Measurements from ENCODE around the gene TRAPPC10.

The TRAPPC10 gene, protein sequence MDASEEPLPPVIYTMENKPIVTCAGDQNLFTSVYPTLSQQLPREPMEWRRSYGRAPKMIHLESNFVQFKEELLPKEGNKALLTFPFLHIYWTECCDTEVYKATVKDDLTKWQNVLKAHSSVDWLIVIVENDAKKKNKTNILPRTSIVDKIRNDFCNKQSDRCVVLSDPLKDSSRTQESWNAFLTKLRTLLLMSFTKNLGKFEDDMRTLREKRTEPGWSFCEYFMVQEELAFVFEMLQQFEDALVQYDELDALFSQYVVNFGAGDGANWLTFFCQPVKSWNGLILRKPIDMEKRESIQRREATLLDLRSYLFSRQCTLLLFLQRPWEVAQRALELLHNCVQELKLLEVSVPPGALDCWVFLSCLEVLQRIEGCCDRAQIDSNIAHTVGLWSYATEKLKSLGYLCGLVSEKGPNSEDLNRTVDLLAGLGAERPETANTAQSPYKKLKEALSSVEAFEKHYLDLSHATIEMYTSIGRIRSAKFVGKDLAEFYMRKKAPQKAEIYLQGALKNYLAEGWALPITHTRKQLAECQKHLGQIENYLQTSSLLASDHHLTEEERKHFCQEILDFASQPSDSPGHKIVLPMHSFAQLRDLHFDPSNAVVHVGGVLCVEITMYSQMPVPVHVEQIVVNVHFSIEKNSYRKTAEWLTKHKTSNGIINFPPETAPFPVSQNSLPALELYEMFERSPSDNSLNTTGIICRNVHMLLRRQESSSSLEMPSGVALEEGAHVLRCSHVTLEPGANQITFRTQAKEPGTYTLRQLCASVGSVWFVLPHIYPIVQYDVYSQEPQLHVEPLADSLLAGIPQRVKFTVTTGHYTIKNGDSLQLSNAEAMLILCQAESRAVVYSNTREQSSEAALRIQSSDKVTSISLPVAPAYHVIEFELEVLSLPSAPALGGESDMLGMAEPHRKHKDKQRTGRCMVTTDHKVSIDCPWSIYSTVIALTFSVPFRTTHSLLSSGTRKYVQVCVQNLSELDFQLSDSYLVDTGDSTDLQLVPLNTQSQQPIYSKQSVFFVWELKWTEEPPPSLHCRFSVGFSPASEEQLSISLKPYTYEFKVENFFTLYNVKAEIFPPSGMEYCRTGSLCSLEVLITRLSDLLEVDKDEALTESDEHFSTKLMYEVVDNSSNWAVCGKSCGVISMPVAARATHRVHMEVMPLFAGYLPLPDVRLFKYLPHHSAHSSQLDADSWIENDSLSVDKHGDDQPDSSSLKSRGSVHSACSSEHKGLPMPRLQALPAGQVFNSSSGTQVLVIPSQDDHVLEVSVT

DNA sequence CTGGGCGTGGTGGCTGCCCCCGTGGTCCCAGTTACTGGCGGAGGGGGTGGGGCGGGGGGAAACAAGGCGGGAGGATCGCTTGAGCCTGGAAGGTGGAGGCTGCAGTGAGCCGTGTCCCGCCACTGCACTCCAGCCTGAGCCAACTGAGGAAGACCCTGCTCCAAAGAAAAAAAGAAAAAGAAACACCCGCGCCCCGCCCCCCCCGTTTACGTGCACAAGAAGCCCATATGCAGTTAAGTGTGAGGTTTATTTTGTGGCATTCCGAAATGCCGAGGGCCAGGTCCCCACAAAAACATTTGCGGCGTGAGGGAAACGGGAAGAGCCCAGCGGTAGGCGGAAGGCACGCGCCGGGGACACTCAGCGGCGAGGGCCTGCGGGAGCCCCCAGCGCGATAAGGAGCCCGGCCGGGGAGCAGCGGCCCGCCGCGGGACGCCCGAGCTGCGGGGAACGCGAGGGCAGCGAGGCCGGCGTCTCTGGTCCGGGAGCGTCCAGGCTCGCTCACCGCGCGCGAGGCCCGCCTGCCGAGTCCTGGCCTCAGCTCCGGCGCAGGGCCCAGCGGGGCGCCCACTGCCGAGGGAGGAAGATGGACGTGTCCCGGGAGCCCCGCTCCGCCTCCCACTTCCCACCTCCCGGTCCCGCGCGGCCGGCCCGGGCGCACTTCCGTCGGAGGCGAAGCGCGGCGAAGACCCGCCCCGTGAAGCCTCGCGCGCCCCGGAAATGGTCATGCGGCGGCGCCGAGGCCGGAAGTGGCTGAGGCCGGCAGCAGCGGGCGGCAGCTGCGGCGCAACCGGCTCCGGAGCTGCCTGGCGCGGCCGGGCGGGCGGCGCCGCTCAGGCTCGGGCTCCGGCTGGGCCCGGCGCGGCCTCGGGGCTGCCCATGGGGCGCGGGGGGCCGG is at the start of gene TRAPPC10:
Gene TRAPPC10 (plus strand): TSS at position 731 of the 895 bp plus-strand sequence. CDS start 185 bp downstream, outside the sequence.
- peak; percentile 98 for DNase-seq

DNA sequence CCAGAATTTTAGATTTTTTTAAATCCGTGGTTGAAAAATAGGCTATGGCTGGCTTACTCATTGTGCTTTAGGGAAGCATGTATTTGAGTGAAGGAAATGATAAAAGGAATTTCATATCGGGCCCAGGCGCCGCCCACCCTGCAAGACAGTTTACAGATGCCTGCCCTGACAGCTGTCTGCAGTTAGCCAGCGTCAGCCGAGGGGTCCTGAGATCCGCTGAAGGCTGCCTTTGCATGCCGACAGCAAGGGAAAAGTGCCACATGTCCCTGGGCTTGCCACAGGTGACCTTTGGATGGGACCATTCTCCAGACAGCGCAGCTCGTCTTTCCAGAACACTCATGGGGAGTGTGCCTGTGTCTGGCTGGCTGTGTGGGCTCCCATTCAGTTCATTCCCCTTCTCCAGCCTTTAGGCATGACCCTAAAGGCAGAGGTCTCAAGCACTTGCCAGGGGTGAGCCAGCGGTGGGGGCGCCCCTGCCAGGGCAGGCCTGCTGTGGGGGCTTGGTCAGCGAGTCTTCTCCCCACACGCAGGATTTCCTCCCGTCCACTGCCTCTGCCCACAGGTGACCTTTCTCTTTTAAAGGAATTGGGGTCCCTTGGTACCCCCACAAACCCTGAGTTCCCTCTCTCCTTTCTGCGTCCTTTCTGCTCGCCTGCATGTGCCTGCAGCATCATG is 46.1 kb upstream of the TRAPPC10 start:
- DNase-seq, result no peak

DNA sequence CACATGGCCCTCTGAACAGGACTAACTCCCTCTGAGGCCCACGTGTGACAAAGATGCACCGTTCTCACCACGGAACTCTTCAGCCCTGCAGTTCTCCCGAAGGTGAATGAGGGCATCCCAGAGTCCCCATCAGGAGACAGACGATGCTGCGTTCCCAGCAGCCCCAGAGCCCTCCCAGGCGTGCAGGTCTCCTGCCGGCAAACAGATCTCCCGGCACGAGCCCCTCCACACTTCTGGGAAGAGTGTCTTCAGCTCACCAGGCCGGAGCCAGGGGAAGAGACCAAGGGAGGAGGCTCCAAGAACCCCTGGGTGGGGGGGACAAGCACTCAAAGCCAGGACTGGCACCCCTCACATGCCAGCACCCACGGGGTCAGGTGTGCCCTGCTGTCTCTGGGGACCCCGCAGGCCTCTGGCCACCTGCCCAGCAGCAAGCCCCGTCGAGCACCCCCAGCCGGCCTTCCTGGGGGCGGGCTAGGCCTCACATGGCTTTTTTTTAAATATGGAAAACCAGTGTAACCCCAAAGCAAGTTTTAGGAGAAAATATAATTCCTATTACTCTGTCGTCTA is 45.1 kb upstream of the TRAPPC10 start:
- no peak for DNase-seq

DNA sequence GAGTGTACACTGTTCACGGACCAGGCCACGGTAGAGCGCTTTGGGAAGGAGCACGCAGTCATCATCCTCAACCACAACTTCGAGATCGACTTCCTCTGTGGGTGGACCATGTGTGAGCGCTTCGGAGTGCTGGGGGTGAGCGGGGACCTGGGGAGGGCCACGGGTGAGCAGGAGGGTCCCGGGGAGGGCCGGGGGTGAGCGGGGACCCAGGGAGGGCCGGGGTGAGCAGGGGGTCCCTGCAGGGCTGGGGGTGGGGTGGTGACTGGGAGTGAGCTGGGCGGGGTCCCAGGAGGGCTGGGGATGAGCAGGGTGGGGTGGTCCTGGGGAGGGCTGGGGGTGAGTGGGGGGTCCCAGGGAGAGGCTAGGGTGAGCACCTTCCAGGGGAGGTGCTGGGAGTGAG is 44.1 kb upstream of the TRAPPC10 start:
- no peak for DNase-seq

DNA sequence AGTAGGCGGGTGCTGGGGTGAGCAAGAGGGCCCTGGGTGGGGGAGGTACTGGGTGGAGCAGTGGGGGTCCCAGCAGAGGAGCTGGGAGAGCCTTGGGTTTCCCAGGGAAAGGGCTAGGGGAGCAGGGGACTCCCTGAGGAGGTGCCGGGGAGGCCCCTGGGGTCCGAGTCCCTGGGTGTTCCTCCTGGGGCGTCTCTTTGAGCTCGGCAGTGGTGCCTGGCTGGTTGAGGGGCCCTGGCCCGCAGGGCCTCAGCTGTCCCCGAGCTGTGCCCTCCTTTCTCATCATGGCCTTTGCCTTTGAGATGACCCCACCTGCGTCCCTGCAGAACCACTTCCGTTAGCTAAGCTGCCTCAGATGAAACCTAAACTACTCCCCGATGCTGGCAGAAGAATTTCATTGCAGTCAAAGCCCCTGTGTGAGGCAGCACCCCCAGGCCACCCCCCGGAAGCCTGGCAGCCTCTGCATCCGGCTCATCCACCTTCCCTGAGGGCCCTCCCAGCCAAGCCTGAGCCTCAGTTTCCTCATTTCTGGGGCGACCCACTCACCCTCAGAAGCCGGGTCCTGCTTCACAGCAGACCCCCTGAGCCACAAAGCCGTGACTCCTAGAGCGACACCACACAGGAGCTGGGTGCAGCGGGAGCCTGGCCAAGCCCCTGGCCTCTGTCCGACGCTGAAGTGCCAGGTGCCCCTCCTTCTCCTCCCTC is 43.5 kb upstream of the TRAPPC10 start:
- no peak for DNase-seq

DNA sequence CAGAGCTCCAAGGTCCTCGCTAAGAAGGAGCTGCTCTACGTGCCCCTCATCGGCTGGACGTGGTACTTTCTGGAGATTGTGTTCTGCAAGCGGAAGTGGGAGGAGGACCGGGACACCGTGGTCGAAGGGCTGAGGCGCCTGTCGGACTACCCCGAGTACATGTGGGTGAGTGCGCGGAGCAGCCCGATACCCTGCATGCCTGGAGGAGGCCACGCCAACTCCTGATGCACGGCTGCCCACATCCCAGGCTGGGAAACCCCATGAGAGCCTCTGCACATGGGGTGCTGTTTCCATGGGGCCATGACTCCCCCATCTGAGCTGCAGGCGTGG is 43.0 kb upstream of the TRAPPC10 start:
- no peak for DNase-seq

DNA sequence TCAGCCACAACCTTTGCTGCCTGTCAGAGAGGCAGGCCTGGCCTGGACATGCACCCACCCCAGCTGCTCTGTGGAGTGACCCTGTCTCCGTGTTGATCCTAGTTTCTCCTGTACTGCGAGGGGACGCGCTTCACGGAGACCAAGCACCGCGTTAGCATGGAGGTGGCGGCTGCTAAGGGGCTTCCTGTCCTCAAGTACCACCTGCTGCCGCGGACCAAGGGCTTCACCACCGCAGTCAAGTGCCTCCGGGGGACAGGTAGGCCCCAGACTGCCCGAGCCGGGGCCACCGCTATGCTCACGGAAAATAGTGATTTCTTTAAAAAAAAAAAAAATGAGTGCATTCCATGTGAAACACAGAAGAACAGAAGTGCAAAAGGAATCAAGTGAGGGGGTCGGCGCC is 41.6 kb upstream of the TRAPPC10 start:
- DNase-seq, result no peak

DNA sequence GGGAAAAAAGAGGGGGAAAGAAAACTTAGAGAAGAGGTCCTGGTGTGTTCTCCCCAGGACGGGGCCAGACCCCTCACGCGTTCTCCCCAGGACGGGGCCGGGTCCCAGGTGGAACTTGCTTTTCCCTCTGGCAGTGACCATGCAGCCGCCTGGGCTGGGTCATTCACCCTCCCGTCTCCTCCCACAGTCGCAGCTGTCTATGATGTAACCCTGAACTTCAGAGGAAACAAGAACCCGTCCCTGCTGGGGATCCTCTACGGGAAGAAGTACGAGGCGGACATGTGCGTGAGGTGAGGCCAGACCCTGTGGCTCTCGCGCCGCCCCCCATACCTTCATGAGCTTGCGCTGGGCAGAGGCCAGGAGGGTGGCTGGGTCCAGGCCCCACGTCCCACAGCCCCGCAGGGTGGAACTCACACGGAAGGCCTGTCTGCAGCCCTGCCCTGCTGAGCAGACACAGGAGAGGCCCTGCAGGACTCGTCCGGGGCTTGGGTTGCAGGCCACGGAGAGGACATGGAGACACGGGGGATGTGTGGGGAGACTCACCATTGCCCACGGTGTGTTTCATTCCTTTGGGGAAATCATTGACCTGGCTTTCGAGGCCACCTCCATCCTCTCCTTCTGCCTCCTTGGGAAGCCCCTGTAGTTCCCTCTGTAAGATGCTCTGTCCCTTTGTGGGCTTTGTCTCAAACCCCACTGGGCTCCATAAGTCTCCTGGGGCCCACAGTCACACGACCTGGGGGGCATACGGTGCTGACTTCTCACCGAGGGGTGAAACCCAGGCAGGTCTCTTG is 40.7 kb upstream of the TRAPPC10 start:
- no peak for DNase-seq

DNA sequence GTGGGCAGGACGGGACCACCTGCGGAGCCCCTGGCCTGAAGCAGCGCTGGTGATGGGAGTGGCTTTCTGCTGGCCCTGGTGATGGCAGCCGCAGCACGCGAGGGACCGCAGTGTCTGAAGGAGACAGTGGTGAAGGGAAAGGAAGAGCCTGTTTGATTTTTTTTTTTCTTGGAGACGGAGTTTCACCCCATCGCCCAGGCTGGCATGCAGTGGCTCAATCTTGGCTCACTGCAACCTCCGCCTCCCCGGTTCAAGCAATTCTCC is 40.2 kb upstream of the TRAPPC10 start:
- DNase-seq, result no peak

DNA sequence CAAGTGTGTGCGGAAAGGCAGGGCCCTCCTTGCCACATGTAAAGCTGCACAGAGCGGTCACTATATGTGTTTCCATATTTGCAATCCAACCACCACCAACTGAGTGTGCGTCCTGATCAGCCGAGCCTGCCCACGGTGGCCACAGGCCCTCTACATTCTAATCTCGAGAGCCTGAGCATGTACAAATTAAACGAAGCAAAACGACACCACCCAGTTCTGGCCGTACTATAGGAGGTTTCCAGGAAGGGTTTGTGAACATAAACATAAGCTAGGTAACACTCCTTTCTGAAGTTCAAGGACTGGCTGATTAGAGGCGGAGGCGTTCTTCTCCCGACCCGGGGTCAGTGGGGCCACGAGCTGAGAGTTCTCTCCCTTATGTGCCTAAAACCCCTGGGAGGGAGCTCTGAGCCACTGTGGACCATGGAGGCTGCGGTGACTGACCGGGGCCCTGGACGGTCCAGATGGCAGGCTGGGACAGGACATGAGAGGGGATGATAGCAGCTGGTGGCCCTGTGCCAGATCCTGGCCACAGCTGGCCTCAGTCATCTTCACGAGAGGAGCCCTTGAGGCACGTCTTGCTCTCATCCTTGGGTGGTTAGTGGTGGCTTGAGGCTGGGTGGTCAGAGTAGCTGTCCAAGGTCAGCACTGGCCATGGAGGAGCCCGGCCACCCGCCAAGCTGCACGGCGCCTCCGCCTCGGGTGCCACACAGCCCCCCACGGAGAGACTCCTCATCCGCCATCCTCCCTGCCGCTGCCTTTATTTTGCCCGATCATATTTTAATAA is 39.1 kb upstream of the TRAPPC10 start:
- no peak for DNase-seq

DNA sequence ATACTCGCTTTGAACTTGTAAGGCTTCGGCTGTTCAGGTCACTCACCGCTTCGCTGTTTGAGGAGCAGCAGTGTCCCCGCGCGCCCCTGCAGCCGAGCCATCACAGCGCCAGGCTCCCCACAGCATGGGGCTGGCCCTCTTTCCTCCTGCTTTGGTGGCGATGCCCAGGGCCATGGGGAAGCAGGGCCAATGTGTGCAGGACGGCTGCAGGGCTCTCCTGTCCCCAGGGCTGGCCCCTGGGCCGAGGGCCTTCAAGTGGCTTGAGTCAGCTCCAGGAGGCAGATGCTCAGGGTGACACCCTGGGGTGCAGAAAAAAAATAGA is 38.5 kb upstream of the TRAPPC10 start:
- DNase-seq, result no peak

DNA sequence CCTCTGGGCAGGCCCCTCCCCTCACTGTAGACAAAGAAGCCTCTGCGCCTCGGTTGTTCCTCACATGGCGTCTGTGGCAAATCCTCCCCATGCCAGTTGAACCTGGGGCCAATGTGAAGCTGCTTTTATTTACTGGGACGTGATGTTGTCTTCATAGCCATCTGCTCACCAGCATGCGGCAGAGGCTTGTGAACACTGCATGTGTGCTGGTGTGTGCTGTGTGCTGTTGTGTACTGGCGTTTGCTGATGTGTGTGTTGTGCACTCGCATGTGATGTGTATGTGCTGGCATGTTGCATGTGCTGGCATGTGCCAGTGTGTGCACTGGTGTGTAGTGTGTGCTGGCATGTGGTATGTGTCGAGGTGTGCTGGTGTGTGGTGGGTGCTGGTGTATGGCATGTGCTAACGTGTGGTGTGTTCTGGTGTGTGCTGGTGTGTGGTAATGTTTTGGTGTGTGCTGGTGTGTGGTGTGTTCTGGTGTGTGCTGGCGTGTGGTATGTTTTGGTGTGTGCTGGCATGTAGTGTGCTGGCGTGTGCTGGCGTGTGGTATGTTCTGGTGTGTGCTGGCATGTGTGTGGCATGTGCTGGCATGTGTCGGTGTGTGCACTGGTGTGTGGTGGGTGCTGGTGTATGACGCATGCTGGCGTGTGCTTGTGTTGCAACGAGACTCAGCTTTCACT is 37.2 kb upstream of the TRAPPC10 start:
- DNase-seq, result peak; percentile 28

DNA sequence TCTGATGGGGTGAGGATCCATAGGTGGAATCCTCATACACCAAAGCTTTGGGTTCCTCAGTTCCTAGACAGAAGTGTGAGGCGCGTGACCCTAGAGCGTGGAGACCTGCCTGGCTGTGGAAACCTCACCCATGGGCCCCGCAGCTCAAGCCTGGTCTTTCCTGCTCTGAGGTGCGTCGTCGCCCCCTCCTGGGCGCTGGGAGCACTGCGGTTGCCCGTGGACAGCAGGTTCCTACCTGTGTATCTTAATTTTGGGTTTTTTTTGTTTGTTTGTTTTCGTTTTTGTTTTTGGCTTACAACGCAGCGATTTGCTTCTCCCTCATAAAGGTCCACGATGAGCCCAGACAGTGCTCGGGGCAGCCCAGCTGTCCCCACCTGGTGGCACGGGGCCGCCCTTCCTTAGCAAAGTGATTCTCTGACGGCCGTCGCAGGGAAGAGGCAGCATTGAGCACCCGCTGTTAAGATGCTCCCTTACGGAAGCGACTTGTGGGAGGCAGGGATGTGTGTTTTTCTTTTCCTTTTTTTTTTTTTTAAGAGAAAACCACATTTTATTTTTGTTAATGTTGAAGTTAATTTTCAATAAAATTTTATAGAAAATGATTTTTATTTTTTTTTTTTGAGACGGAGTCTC is 36.5 kb upstream of the TRAPPC10 start:
- DNase-seq, result peak; percentile 84

DNA sequence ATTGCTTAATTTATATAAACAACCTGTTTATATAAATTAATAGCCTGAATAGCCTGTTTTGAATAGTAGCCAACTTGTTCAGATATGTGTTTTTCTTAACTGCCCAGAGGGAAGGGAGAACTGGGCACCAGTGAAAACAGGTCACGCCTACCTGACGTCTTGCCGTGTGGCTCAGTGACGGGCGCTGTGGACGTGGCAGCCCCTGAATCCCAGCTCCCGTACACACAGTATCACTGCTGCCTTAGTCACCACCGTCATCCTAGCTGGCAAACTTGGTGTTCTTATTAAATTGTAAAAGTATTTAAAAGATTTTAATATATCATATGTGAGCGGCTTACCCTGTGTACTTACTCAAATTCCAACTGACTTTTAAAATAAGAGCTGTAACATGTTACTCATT is 35.4 kb upstream of the TRAPPC10 start:
- no peak for DNase-seq

DNA sequence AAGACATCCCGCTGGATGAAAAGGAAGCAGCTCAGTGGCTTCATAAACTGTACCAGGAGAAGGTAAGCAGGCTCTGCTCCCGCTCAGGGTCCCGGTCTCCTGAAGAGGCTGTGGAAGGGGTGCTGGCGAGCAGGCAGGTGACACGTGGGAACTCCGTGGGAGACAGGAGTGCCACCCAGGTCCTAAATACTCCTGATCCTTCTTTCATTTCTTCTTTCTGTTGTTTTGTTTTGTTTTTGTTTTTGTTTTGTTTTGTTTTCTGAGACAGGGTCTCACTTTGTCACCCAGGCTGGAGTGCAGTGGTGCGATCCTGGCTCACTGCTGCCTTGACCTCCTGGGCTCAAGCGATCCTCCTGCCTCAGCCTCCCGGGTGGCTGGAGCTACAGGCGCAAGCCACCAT is 34.0 kb upstream of the TRAPPC10 start:
- DNase-seq, result no peak

DNA sequence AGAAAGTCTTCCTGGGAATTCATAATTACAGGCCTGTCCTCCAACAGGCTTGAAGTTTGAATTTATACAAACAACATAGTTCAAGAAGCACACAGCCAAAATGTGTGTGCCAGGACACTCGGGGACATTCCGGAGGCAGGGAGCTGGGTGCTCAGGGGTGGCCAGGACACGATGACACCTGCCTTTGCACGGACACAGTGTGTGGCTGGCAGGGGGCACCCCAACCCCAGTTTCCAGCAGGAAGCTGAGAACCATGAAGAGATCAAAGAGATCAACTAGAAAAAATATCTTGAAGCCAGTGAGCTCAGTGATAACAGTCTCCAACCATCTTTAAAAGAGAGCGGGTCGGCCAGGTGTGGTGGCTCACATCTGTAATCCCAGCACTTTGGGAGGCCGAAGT is 32.5 kb upstream of the TRAPPC10 start:
- DNase-seq, result no peak

DNA sequence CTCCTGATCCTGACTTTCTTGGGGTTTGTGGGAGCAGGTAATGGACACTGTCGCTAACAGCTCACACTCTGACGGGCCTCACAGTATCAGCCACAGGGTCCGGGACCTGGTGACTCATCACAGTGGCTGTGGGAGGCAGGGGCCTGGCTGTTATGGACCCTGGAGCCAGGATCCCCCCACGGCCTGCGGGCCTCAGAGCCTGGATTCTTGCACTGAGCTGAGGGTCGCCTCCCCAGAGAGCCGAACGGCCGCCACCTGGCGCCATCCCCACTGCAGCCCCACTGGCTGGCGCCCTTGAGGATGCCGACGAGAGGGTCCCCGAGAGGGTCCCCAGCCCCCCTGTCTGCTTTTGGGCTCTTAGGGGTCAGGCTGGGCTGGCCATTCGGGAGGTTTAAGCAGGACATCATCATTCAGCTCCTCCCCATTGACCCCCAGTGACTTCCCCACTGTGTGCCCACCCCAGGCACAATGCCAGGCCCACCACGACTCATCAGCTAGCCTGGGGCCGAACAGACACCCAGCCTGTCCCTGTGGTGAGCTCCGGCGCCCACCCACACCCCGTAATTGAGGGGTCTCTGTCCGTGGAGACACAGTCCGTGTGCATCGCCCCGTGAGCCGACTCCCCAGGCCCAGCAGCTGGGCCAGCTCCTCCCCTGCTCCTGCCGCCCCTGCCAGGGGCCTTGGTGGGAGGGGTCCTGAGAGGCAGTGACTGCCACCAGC is 30.8 kb upstream of the TRAPPC10 start:
- no peak for DNase-seq

DNA sequence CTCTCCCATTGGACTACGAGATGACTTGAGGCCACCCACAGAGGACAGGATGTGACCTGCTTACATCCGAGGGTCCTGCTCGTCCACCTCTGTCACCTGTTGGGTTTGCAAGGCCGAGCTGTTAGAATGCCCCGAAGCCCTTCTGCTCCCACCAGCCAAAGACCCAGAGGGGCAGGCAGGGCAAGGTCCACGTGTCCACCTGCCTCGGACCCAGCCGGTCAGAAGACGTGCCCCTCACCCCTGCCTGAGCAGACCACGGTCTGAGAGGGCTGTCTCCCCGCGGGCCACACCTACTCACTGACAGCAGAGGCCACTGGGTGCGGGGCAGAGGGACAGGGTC is 30.3 kb upstream of the TRAPPC10 start:
- no peak for DNase-seq
